ENCODE results near the gene NDUFA3.

GRCh38 chr19:54106716-54107115 is 4.1 kb downstream of the NDUFA3 start:
- TF ChIP-seq CTCF (IDR thresholded peaks at IDR 0.05) (no peak), POLR2A (IDR thresholded peaks at IDR 0.05) (no peak)

Measured in Peyer's patch (tissue), 4 donors.